ENCODE measurements around the gene CDK16. TPM values are rescaled to one million over a fixed set of nuclear protein-coding genes. Genes with fewer than 3 reads are reported as not detected.

CDK16 gene
- 65.0 and 69.1 TPM in 2 replicates for total RNA-seq

DNA sequence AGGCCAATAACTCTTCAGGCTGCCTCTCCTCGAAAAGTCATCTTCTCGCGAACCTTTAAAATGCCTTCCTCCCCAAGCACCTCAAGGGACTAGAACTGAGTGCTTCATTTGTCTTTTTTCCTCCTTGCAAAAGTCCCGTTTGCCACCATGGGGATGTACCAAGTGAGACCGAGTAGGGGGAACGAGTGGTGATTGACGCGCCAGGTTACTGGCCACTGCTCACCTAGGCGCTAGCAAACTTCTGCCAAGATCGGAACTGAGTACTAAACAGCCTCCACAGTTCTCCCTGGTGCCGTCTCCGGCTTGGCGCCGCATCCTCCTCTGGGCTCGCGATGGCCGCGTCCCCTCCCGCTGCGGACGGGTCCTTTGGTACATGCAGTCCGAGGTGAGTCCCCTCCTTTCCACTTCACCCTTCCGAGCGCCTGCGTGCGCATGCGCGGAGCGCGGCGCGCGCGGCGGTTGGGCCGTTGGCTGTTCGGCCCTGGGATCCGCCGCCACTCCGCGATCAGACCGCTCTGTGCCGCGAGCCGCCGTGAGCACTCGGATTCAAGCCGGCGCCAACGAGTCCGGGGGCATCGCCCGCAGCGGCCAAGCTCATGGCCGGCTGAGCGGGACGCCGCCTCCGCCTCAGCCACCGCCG lies at the start of gene CDK16:
TSS of gene CDK16 (plus strand) at position 402 of the 640 bp plus-strand sequence. CDS start 4,877 bp downstream, outside the sequence.

DNA sequence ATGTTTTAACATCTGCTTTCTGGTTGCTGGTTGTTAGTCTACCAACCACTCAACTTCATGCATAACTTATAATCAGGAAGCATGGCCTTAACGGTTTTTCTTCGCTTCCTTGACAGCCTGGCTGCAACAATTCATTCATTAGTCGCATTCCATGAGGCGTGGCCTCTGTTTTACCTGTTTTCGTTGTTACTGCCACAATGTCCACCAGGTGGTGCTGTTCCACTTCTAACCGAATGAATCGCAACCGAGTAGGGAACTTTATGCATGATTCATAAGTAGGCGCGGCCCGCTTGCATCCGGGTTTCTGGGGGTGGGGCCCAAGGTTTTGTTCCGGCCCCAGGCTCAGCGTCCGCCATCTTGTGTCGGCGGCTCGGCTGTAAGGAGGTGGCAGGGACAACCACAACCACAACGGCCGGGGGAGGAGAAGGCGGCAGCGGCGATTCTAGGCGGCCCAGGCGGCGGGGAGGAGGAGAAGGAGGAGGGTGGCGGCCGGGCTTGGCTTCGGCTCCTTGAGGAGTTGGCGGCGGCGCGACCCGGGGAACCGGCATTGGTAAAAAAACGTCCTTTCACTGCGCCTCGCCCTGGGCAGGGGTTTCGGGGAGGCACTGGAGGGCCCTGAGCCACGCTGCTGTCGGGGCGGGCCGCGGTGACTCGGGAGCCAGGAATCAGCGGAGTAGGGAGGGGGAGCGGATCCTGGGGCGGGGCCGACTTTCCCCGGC lies 24.8 kb upstream of the CDK16 start, which contains the start of gene UBA1:
TSS of gene UBA1 (plus strand) at position 355 of the 719 bp plus-strand sequence. CDS start 4,974 bp downstream, outside the sequence.

DNA sequence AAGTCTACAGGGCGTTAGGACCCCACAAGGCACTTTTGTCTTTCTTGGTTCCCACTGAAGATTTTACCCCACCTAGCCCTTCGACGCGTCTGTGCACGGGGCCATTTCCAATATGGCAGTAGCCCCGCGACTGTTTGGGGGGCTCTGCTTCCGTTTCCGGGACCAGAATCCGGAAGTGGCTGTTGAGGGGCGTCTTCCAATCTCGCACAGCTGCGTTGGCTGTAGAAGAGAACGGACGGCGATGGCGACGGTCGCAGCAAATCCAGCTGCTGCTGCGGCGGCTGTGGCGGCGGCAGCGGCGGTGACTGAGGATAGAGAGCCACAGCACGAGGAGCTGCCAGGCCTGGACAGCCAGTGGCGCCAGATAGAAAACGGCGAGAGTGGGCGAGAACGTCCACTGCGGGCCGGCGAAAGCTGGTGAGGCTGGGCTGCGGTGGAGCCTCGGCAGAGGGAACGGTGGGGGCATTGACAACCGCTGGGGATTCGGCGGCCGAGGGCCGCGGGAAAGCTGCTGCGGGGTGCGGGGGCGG lies 14.4 kb downstream of the CDK16 start, which contains the start of gene USP11:
TSS of gene USP11 (plus strand) at position 207 of the 530 bp plus-strand sequence. CDS start at position 242, 35 bp downstream.

Other genes starting within 250 kb of the CDK16 start
- gene RGN, start 140.2 kb upstream of the CDK16 start, total RNA-seq: 0.58 and 2.8 TPM in 2 replicates
- gene NDUFB11, start 74.0 kb upstream of the CDK16 start, total RNA-seq: 51.0 and 57.7 TPM in 2 replicates
- gene RBM10, start 73.5 kb upstream of the CDK16 start, total RNA-seq: 39.7 and 73.2 TPM in 2 replicates
- gene UBA1, start 24.9 kb upstream of the CDK16 start, total RNA-seq: 93.9 and 154 TPM in 2 replicates
- gene USP11, start 14.3 kb downstream of the CDK16 start, total RNA-seq: 42.3 and 55.6 TPM in 2 replicates
- gene ZNF157, start 151.9 kb downstream of the CDK16 start, total RNA-seq: under 0.01 and 0.28 TPM in 2 replicates

Data from regular cardiac myocyte (primary cell).